Calu3 (cell line): ENCODE measurements around the gene SH3RF3. TPM values are rescaled to one million over a fixed set of nuclear protein-coding genes. Genes with fewer than 3 reads are reported as not detected.

Experiments used
- BruUV-seq: library from RNA; stranded (reverse); fragments of 400-500 nt; replicated peaks from 2 replicates; lab custom pipeline; 2021; lab: Mats Ljungman, UMichigan
- CTCF ChIA-PET: fragments of 300-600 bp; sonication (Branson Sonifier 250); formaldehyde crosslinking; loops from one replicate; lab custom pipeline; 2022; ENCODE audit warnings: antibody characterized with exemption; lab: Charles Lee
- DNase-seq: peaks from one replicate; pipeline ENCODE4 v3.0.0; 2022
- H3K27ac Mint-ChIP-seq: one replicate; pipeline ENCODE4 v1.8.0; 2022; ENCODE audit warnings: mixed read lengths; ENCODE audit not compliant: unreplicated experiment
- H3K27me3 Mint-ChIP-seq: one replicate; pipeline ENCODE4 v1.8.0; 2022; ENCODE audit warnings: mixed read lengths; ENCODE audit not compliant: unreplicated experiment
- H3K36me3 Mint-ChIP-seq: one replicate; pipeline ENCODE4 v1.8.0; 2022; ENCODE audit warnings: mild to moderate bottlenecking, moderate library complexity, mixed read lengths; ENCODE audit not compliant: insufficient read depth, unreplicated experiment
- H3K4me1 Mint-ChIP-seq: one replicate; pipeline ENCODE4 v1.8.0; 2022; ENCODE audit warnings: mild to moderate bottlenecking, low read depth, mixed read lengths; ENCODE audit not compliant: unreplicated experiment
- H3K4me3 Mint-ChIP-seq: one replicate; pipeline ENCODE4 v1.8.0; 2022; ENCODE audit warnings: mild to moderate bottlenecking, low read depth, moderate library complexity, mixed read lengths; ENCODE audit not compliant: unreplicated experiment
- H3K9me3 Mint-ChIP-seq: one replicate; pipeline ENCODE4 v1.8.0; 2022; ENCODE audit warnings: low read depth, mixed read lengths; ENCODE audit not compliant: unreplicated experiment
- intact Hi-C: fragments of 100-400 bp; cut with micrococcal nuclease; formaldehyde crosslinking; loops from one replicate; pipeline ENCODE4 v1.10.0; 2022; ENCODE audit not compliant: unreplicated experiment
- total RNA-seq: library from RNA; stranded (reverse); gene quantifications from 2 replicates; pipeline ENCODE4 v1.2.3, GENCODE V29; 2022
- TF ChIP-seq, protein P1 (sequence below): fragments of 200-600 bp; IDR thresholded peaks from one replicate; pipeline ENCODE4 v1.8.0; 2022; ENCODE audit warnings: antibody characterized with exemption; ENCODE audit not compliant: unreplicated experiment

Gene SH3RF3
- total RNA-seq, 1 experiment from 2014 or later, result 0.17 TPM

DNA sequence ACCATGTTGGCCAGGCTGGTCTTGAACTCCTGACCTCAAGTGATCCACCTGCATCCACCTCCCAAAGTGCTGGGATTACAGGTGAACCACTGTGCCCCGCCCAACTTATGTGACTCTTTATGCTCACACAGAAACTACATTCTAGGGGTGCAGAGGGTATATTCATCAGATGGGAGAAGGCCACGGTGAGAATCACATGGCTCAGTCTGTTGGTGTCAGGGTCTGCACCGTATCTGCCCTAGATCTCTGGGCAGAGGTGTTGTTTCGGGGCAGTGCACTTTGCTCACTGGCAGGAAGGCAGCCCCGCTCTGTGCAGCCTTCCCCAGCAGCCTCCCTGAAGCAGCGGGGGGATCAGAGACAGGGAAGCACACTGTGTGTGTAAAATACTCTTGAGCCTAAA is 76.4 kb downstream of the SH3RF3 start:
- peaks cover 14% of the 10 kb centered on the region for H3K4me1 Mint-ChIP-seq
- no peak for DNase-seq
- BruUV-seq, result no TSS peak
- H3K27me3 Mint-ChIP-seq, result peaks cover 94% of the 10 kb centered on the region
- no peaks in the 10 kb centered on the region for H3K9me3 Mint-ChIP-seq
- H3K4me3 Mint-ChIP-seq, result no peak overlapping the region
- intact Hi-C loops, result no loop called here
- CTCF ChIA-PET, result no interaction called here
- H3K27ac Mint-ChIP-seq, result no peak overlapping the region
- H3K36me3 Mint-ChIP-seq, result no peaks in the 10 kb centered on the region
- TF ChIP-seq, protein P1, sequence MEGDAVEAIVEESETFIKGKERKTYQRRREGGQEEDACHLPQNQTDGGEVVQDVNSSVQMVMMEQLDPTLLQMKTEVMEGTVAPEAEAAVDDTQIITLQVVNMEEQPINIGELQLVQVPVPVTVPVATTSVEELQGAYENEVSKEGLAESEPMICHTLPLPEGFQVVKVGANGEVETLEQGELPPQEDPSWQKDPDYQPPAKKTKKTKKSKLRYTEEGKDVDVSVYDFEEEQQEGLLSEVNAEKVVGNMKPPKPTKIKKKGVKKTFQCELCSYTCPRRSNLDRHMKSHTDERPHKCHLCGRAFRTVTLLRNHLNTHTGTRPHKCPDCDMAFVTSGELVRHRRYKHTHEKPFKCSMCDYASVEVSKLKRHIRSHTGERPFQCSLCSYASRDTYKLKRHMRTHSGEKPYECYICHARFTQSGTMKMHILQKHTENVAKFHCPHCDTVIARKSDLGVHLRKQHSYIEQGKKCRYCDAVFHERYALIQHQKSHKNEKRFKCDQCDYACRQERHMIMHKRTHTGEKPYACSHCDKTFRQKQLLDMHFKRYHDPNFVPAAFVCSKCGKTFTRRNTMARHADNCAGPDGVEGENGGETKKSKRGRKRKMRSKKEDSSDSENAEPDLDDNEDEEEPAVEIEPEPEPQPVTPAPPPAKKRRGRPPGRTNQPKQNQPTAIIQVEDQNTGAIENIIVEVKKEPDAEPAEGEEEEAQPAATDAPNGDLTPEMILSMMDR, result no peak

DNA sequence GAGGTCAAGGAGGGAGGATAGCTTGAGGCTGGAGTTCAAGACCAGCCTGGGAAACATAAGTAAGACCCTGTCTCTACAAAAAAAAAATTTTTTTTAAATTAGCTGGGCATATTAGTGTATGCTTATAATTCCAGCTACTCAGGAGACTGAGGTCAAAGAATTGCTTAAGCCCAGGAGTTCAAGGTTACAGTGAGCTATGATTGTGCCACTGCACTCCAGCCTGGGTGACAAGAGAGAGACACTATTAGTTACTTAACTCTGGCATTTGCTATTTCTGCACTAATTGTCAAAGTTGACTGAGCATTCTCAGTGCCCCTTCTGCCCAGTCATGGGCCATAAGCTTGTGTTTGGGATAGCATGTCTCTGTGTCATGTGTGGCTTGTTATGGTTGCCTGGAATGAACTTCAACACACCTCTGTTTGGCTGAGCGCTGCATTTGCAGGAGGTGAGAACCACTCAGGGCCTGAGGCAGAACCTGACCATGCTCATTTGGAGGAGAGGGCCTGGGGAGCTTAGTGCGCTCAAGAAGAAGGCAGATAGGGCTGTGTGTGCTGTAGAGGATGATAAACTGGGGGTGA is 77.7 kb downstream of the SH3RF3 start:
- TF ChIP-seq, protein P1, result no peak
- Mint-ChIP-seq H3K27ac (no peak overlapping the region), H3K4me1 (peaks cover 15% of the 10 kb centered on the region), H3K4me3 (no peak overlapping the region), H3K27me3 (peaks cover 94% of the 10 kb centered on the region), H3K9me3 (no peaks in the 10 kb centered on the region), H3K36me3 (no peaks in the 10 kb centered on the region)
- DNase-seq, result no peak
- intact Hi-C loops, result no loop called here
- CTCF ChIA-PET, result interaction anchor here (0.7 kb wide), 1 partner anchor 92 kb away, joined by 5 read pairs; no protein-coding TSS in a partner anchor
- BruUV-seq, result no TSS peak

DNA sequence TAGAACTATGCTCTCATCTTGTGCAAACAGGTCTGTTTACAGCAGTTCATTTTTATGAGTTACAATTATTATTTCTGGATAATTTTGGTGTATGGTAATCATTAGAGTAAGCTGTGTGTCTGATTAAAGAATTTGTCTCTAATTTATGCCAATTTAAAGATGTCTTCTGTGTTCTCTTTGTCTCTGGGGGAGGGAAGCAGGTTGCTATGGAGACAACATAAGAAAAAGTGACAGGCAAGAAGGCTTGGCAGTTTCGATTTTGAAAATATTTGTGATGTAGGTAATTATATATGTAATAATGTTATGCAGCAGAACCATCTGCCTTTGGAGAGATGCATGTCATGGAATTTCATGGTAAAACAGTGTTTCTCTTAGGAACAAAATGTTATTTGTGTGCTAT is 78.2 kb downstream of the SH3RF3 start:
- no peaks in the 10 kb centered on the region for H3K9me3 Mint-ChIP-seq
- CTCF ChIA-PET, result no interaction called here
- peaks cover 15% of the 10 kb centered on the region for H3K4me1 Mint-ChIP-seq
- no peaks in the 10 kb centered on the region for H3K36me3 Mint-ChIP-seq
- H3K27me3 Mint-ChIP-seq, result peaks cover 94% of the 10 kb centered on the region
- no peak for DNase-seq
- H3K4me3 Mint-ChIP-seq, result no peak overlapping the region
- intact Hi-C loops, result no loop called here
- H3K27ac Mint-ChIP-seq, result no peak overlapping the region
- no TSS peak for BruUV-seq
- TF ChIP-seq, protein P1, result no peak

DNA sequence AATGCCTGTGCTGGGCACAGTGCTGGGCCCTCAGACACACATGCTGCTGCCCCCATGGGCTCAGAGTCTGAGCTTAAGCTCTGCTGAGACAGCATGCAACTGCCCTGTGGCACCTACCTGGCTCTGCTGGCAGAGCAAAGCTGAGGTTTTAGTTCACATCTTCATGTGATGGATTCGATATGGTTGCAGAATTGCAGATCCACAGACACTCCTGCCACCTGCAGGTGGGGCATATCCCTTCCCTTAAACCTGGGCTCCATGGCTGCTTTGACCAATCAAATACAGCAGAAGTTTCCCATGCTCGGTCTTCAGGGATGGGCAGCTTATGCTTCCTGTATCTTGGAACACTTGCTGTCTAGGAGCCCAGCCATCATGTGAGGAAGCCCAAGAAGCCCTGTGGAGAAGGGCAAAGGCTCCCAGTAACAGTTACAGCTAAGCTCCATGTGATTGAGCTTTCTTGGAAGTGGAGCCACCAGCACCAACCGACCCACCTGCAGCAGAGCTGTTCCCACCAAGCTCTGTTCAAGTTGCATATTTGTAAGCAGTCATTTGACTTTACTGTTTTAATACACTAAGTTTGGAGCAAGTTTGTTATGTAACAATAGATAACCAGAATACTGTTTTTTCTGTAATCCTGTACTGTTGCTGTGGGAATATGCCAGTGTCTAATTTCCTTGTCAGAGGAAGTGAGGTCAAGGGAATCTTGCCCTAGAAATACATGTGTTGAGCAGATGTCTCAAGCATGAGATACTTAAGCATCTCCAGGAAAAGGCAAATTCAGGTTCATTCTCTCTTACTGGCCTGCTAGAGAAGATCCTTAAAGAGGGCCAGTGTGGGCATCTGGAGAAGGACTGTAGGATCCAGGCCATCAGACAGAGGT is 79.3 kb downstream of the SH3RF3 start:
- Mint-ChIP-seq H3K27ac (no peak overlapping the region), H3K9me3 (no peaks in the 10 kb centered on the region), H3K27me3 (peaks cover 94% of the 10 kb centered on the region), H3K36me3 (no peaks in the 10 kb centered on the region), H3K4me1 (peaks cover 17% of the 10 kb centered on the region), H3K4me3 (no peak overlapping the region)
- TF ChIP-seq, protein P1, result no peak
- no TSS peak for BruUV-seq
- DNase-seq, result no peak
- CTCF ChIA-PET, result interaction anchor here (0.5 to 0.6 kb wide), 2 partner anchors 10 to 392 kb away, joined by 4 to 5 read pairs; no protein-coding TSS in a partner anchor
- intact Hi-C loops, result no loop called here
